ENCODE results near the gene RDH5. TPM values are rescaled to one million over a fixed set of nuclear protein-coding genes. Genes with fewer than 3 reads are reported as not detected.

The RDH5 gene
- total and polyA plus RNA-seq, 2 of the 13 experiments (the other 11 are each of a cell fraction or from before 2014, with no cell fraction given): 2.6 to 5.7 TPM

DNA sequence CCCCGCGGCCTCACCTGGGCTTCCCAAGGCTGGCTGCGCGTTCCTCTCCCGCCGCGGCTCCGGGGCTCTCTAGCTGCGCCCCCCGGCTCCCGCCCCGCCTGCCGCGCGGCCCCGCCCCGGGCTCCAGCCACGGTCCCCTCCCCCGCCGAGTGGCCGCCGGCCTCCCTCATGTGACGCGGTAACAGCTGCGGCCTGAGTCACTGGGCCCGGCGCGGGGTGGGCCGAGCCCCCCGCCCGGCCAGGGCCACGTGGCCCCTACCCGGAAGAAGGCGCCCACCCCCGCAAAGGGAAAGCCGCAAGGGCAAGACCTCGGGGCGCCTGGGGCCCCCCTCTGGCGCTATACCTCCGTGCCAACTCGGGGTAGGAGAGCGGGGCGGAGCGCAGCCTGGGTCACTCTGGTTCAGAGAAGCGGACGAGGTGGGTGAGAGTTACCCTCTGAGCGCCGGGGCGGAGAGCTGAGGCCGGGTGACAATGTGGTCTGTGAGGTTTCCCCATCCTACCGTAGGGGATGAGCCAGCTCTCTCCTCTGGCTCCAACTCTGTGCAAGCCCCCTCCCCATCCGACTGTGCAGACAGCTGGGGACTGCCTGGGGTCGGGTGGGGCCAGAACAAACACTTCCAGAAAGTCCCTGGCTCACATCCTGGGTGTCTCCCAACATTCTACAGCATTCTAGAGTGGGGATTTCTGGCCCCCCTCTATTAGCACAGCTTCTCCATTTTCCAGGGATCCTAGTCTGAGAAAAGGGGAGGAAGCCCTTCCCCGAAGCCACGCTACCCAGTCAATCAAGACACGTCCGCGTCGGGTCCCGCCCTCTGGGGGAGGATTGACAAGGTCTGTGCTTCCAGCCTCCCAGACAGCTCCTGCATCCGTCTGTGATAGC lies 9.0 kb downstream of the RDH5 start, which contains the start of gene CD63 (continued):
- 0 out of 2 replicates have a peak, but pooled peaks have one; percentile 25 for TF ChIP-seq POGZ (CRISPR knock-in tag; IDR thresholded peaks at IDR 0.05)
- TF ChIP-seq, protein P1, sequence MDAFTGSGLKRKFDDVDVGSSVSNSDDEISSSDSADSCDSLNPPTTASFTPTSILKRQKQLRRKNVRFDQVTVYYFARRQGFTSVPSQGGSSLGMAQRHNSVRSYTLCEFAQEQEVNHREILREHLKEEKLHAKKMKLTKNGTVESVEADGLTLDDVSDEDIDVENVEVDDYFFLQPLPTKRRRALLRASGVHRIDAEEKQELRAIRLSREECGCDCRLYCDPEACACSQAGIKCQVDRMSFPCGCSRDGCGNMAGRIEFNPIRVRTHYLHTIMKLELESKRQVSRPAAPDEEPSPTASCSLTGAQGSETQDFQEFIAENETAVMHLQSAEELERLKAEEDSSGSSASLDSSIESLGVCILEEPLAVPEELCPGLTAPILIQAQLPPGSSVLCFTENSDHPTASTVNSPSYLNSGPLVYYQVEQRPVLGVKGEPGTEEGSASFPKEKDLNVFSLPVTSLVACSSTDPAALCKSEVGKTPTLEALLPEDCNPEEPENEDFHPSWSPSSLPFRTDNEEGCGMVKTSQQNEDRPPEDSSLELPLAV (CRISPR knock-in tag; conservative IDR thresholded peaks at IDR 0.05; ENCODE audit: low read depth): no peak
- peak; percentile 43; the same call in 1 of the 2 replicates for TF ChIP-seq KDM3A (CRISPR knock-in tag; IDR thresholded peaks at IDR 0.05; ENCODE audit: low read depth)
- TF ChIP-seq RBM39 (IDR thresholded peaks at IDR 0.05; ENCODE audit: low read depth, low read length, poor library complexity, severe bottlenecking): no peak
- no peak for TF ChIP-seq ZNF317 (CRISPR knock-in tag; IDR thresholded peaks at IDR 0.05)
- peak; percentile 36; the same call in 1 of the 2 replicates for TF ChIP-seq FOXA3 (CRISPR knock-in tag; IDR thresholded peaks at IDR 0.05)
- TF ChIP-seq, protein P2, sequence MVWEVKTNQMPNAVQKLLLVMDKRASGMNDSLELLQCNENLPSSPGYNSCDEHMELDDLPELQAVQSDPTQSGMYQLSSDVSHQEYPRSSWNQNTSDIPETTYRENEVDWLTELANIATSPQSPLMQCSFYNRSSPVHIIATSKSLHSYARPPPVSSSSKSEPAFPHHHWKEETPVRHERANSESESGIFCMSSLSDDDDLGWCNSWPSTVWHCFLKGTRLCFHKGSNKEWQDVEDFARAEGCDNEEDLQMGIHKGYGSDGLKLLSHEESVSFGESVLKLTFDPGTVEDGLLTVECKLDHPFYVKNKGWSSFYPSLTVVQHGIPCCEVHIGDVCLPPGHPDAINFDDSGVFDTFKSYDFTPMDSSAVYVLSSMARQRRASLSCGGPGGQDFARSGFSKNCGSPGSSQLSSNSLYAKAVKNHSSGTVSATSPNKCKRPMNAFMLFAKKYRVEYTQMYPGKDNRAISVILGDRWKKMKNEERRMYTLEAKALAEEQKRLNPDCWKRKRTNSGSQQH (CRISPR knock-in tag; IDR thresholded peaks at IDR 0.05; ENCODE audit: low read depth): 0 out of 2 replicates have a peak, but pooled peaks have one; percentile 48
- TF ChIP-seq ZNF17 (CRISPR knock-in tag; IDR thresholded peaks at IDR 0.05): no peak
- no peak for TF ChIP-seq GPN1 (CRISPR knock-in tag; IDR thresholded peaks at IDR 0.05; ENCODE audit: borderline replicate concordance)
- TF ChIP-seq HNRNPH1 (optimal IDR thresholded peaks at IDR 0.05; ENCODE audit: low read depth, low read length): no peak
- TF ChIP-seq YEATS4 (CRISPR knock-in tag; IDR thresholded peaks at IDR 0.05; ENCODE audit: borderline replicate concordance): peak; percentile 75; the same call in 1 of the 2 replicates
- no peak for TF ChIP-seq ZNF274 (CRISPR knock-in tag; IDR thresholded peaks at IDR 0.05)
- TF ChIP-seq, protein P3, sequence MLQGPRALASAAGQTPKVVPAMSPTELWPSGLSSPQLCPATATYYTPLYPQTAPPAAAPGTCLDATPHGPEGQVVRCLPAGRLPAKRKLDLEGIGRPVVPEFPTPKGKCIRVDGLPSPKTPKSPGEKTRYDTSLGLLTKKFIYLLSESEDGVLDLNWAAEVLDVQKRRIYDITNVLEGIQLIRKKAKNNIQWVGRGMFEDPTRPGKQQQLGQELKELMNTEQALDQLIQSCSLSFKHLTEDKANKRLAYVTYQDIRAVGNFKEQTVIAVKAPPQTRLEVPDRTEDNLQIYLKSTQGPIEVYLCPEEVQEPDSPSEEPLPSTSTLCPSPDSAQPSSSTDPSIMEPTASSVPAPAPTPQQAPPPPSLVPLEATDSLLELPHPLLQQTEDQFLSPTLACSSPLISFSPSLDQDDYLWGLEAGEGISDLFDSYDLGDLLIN (CRISPR knock-in tag; IDR thresholded peaks at IDR 0.05; ENCODE audit: borderline replicate concordance): 0 out of 2 replicates have a peak, but pooled peaks have one; percentile 21
- TF ChIP-seq ZNF747 (CRISPR knock-in tag; IDR thresholded peaks at IDR 0.05; ENCODE audit: borderline replicate concordance): no peak; the same call in 1 of the 2 replicates
- no peak for TF ChIP-seq SOX5 (CRISPR knock-in tag; IDR thresholded peaks at IDR 0.05; ENCODE audit: borderline replicate concordance)
- TF ChIP-seq ZNF333 (CRISPR knock-in tag; IDR thresholded peaks at IDR 0.05; ENCODE audit: borderline replicate concordance): no peak
- TF ChIP-seq BRD4 (CRISPR knock-in tag; IDR thresholded peaks at IDR 0.05): no peak
- TF ChIP-seq, protein P4, sequence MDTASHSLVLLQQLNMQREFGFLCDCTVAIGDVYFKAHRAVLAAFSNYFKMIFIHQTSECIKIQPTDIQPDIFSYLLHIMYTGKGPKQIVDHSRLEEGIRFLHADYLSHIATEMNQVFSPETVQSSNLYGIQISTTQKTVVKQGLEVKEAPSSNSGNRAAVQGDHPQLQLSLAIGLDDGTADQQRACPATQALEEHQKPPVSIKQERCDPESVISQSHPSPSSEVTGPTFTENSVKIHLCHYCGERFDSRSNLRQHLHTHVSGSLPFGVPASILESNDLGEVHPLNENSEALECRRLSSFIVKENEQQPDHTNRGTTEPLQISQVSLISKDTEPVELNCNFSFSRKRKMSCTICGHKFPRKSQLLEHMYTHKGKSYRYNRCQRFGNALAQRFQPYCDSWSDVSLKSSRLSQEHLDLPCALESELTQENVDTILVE (CRISPR knock-in tag; IDR thresholded peaks at IDR 0.05): no peak
- TF ChIP-seq HNRNPUL1 (IDR thresholded peaks at IDR 0.05; ENCODE audit: low read depth, low read length): no peak
- no peak for TF ChIP-seq FOXO1 (CRISPR knock-in tag; IDR thresholded peaks at IDR 0.05)
- 0 out of 2 replicates have a peak, but pooled peaks have one; percentile 9 for TF ChIP-seq HNF4G (IDR thresholded peaks at IDR 0.05; ENCODE audit: borderline replicate concordance, low read depth, low read length)
- TF ChIP-seq HNF4G (CRISPR knock-in tag; IDR thresholded peaks at IDR 0.05; ENCODE audit: borderline replicate concordance, low read depth): no peak
- TF ChIP-seq ZNF749 (CRISPR knock-in tag; IDR thresholded peaks at IDR 0.05; ENCODE audit: borderline replicate concordance): no peak; the same call in 1 of the 2 replicates
- peak; percentile 81; the same call in 1 of the 2 replicates for TF ChIP-seq MTA1 (CRISPR knock-in tag; IDR thresholded peaks at IDR 0.05; ENCODE audit: borderline replicate concordance)
- no peak for TF ChIP-seq ZMYM2 (CRISPR knock-in tag; IDR thresholded peaks at IDR 0.05)
